Sigmoid colon (tissue), 7 donors: ENCODE measurements around the gene GPX3. TPM values are rescaled to one million over a fixed set of nuclear protein-coding genes. Genes with fewer than 3 reads are reported as not detected.

Experiments used
- polyA plus RNA-seq, 3 donors: library from polyadenylated mRNA; stranded (reverse); fragments of 200-250 nt; gene quantifications; one replicate each; pipeline ENCODE4 v1.2.3, GENCODE V29; 2013
- total RNA-seq, 4 donors: library from RNA; depleted of rRNA; stranded (reverse); fragments of >200 nt; gene quantifications; one replicate each; pipeline ENCODE4 v1.1.0, GENCODE V29; 2016
- donor health status: healthy with polysubstance abuse.
- donor health status: Bipolar disorder and iron deficiency.
- donor health status: healthy.

Gene GPX3
- total and polyA plus RNA-seq, 7 donors = 85.1 to 2,079 (median 805) TPM

Other genes starting within 250 kb of the GPX3 start
- gene SMIM3, start 241.8 kb upstream of the GPX3 start, total RNA-seq = 10 to 100 TPM; 29.6 to 46.7 (median 43.6) TPM
- 10 to 100 TPM; 19.2 to 48.6 (median 46.0) TPM for gene SMIM3, start 241.8 kb upstream of the GPX3 start, polyA plus RNA-seq
- gene IRGM, start 174.1 kb upstream of the GPX3 start, total RNA-seq = not detected
- gene IRGM, start 174.1 kb upstream of the GPX3 start, polyA plus RNA-seq = under 1 TPM in 1 of 3 donors, not detected in 2; 0.34 TPM
- gene ZNF300, start 115.6 kb upstream of the GPX3 start, total RNA-seq = 1 to 10 TPM; 3.5 to 6.1 (median 4.4) TPM
- 1 to 10 TPM in 1 of 3 donors, under 1 TPM in 2; 0.46 to 4.2 (median 0.60) TPM for gene ZNF300, start 115.6 kb upstream of the GPX3 start, polyA plus RNA-seq
- gene TNIP1, start 60.4 kb downstream of the GPX3 start, total RNA-seq = 10 to 100 TPM; 55.1 to 73.1 (median 62.8) TPM
- 100 to 1,000 TPM; 153 to 210 (median 195) TPM for gene TNIP1, start 60.4 kb downstream of the GPX3 start, polyA plus RNA-seq
- 100 to 1,000 TPM; 233 to 333 (median 259) TPM for gene ANXA6, start 137.2 kb downstream of the GPX3 start, total RNA-seq
- gene ANXA6, start 137.2 kb downstream of the GPX3 start, polyA plus RNA-seq = 100 to 1,000 TPM in 1 of 3 donors, 10 to 100 TPM in 2; 22.9 to 121 (median 45.0) TPM
- gene CCDC69, start 203.5 kb downstream of the GPX3 start, total RNA-seq = 100 to 1,000 TPM; 199 to 342 (median 258) TPM
- 10 to 100 TPM in 2 of 3 donors, 1 to 10 TPM in 1; 6.0 to 48.7 (median 43.2) TPM for gene CCDC69, start 203.5 kb downstream of the GPX3 start, polyA plus RNA-seq
- gene GM2A, start 232.6 kb downstream of the GPX3 start, total RNA-seq = 10 to 100 TPM; 19.4 to 31.9 (median 29.3) TPM
- 10 to 100 TPM; 10.2 to 35.1 (median 32.3) TPM for gene GM2A, start 232.6 kb downstream of the GPX3 start, polyA plus RNA-seq